GM23248 (cell line): ENCODE results near the gene ZNF628.

ENCODE experiments used
- EZH2 ChIP-seq: fragments of 200-600 bp; sonication (generic); IDR thresholded peaks from 2 replicates; pipeline ENCODE4 v1.6.1; 2018; ENCODE audit warnings: antibody characterized with exemption, mild to moderate bottlenecking; ENCODE audit not compliant: insufficient read depth, poor library complexity, severe bottlenecking
- EZH2phosphoT487 ChIP-seq: fragments of 200-600 bp; sonication (generic); IDR thresholded peaks from 2 replicates; pipeline ENCODE4 v1.6.1; 2018; ENCODE audit warnings: antibody characterized with exemption, moderate library complexity, mild to moderate bottlenecking, low read depth; ENCODE audit not compliant: insufficient read depth

DNA sequence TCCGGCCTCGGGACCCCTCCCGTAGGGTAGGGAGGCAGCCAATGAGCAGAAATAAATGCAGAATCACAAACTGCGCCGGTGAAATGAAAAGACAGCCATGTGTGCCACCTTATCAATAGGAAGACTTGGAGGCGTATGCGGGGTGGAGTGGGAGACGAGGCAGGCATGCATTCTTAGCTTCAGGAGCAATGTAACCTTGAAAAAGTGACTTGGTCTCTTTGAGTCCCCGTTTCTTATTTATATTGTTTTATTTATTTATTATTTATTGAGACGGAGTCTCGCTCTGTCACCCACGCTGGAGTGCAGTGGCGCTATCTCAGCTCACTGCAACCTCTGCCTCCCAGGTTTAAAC is 27.8 kb downstream of the ZNF628 start:
- TF ChIP-seq EZH2 (no peak), EZH2phosphoT487 (no peak)
